ENCODE measurements around the gene OR5AR1. TPM values are rescaled to one million over a fixed set of nuclear protein-coding genes. Genes with fewer than 3 reads are reported as not detected.

Gene OR5AR1
- total RNA-seq, 1 experiment from 2014 or later, result not detected

DNA sequence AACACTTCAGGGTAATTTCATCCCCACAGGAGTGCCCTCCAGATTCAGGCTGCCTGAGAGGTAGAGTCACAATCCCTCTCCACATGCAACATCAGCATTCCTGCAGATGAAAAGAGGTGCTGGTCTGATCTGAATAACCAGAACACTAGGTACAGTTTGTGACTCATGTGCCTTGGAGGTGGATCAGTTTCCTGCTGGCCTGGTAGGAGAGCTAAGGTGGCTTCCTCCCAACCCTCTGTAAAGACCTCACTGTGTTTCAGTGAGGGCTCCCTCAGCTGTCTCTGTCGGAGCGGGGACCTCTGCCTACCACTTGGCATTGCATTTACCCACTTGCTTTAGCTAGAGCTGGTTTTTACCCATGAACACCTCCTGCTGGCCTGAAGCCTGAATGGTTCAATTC, 43.0 kb downstream of the OR5AR1 start:
- no peak overlapping the region for H3K27ac ChIP-seq (ENCODE audit: insufficient read length, low read depth, low read length)
- no peaks in the 10 kb centered on the region for H3K9me3 ChIP-seq (ENCODE audit: control insufficient read depth, low read depth, low read length)
- no peak overlapping the region for H4K8ac ChIP-seq (replicated peaks; ENCODE audit: insufficient read length, low read depth, low read length)
- H4K20me1 ChIP-seq (ENCODE audit: control insufficient read depth, insufficient read depth, insufficient read length), result no peaks in the 10 kb centered on the region
- H3K4me1 Mint-ChIP-seq, result peaks cover 12 to 22% of the 10 kb centered on the region in 2 experiments; a peak in 3 of 4 replicates
- H2AFZ ChIP-seq (ENCODE audit: low read length), result no peak overlapping the region
- H2BK12ac ChIP-seq (ENCODE audit: insufficient read length, low read depth, low read length), result no peak overlapping the region
- no peaks in the 10 kb centered on the region for H3K23me2 ChIP-seq (ENCODE audit: insufficient read length, low read depth, low read length, poor library complexity, severe bottlenecking)
- H3K9me3 Mint-ChIP-seq, result peaks cover 17 to 32% of the 10 kb centered on the region in 2 experiments; a peak in 4 of 5 replicates
- WGBS (ENCODE audit: extremely low coverage, insufficient read length, low lambda C conversion rate), result no CpG with 5 or more reads among the region's 2 CpGs
- no peak overlapping the region for H2BK20ac ChIP-seq (ENCODE audit: low read depth, low read length, poor library complexity, severe bottlenecking)
- no peak for DNase-seq
- no peaks in the 10 kb centered on the region for H3K27me3 ChIP-seq (ENCODE audit: insufficient read depth, low read length)
- TF ChIP-seq, protein P1, sequence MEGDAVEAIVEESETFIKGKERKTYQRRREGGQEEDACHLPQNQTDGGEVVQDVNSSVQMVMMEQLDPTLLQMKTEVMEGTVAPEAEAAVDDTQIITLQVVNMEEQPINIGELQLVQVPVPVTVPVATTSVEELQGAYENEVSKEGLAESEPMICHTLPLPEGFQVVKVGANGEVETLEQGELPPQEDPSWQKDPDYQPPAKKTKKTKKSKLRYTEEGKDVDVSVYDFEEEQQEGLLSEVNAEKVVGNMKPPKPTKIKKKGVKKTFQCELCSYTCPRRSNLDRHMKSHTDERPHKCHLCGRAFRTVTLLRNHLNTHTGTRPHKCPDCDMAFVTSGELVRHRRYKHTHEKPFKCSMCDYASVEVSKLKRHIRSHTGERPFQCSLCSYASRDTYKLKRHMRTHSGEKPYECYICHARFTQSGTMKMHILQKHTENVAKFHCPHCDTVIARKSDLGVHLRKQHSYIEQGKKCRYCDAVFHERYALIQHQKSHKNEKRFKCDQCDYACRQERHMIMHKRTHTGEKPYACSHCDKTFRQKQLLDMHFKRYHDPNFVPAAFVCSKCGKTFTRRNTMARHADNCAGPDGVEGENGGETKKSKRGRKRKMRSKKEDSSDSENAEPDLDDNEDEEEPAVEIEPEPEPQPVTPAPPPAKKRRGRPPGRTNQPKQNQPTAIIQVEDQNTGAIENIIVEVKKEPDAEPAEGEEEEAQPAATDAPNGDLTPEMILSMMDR (conservative IDR thresholded peaks at IDR 0.05), result no peak
- H3K56ac ChIP-seq (ENCODE audit: insufficient read length, low read depth, low read length), result no peak overlapping the region
- H3K27me3 Mint-ChIP-seq (ENCODE audit: low read depth), result no peaks in the 10 kb centered on the region
- no peak overlapping the region for H3K18ac ChIP-seq (ENCODE audit: insufficient read length, low read depth, low read length)
- no peak overlapping the region for H2BK5ac ChIP-seq (ENCODE audit: insufficient read length, low read length)
- no peak overlapping the region for H3T11ph ChIP-seq (ENCODE audit: low read length)
- no peak overlapping the region for H3K4me2 ChIP-seq (ENCODE audit: insufficient read depth, insufficient read length, low read length)
- no peak overlapping the region for H3K4ac ChIP-seq (ENCODE audit: low read depth, low read length)
- H3K14ac ChIP-seq (ENCODE audit: insufficient read depth, low read length), result no peak overlapping the region
- H3K79me1 ChIP-seq (ENCODE audit: insufficient read depth, low read depth, low read length, poor library complexity, severe bottlenecking), result no peaks in the 10 kb centered on the region
- peaks cover 6 to 26% (median 13%) of the 10 kb centered on the region in 3 experiments; a peak in 6 of 7 replicates for H3K36me3 Mint-ChIP-seq (ENCODE audit: insufficient read depth in 1 of 3, low read depth in 3 of 3)
- no peak overlapping the region for H2BK120ac ChIP-seq (ENCODE audit: low read depth, low read length, poor library complexity, severe bottlenecking)
- no peak overlapping the region for H4K91ac ChIP-seq (ENCODE audit: insufficient read length, low read depth, low read length)
- no peak overlapping the region for H3K4me3 Mint-ChIP-seq
- H3K9ac ChIP-seq (ENCODE audit: extremely low read depth, insufficient read length, low read length), result no peak overlapping the region
- 0 out of 7 replicates have a peak overlapping the region, but pooled peaks of 1 of the 3 experiments have one; percentile 27 for H3K27ac Mint-ChIP-seq
- no peak overlapping the region for H4K5ac ChIP-seq (ENCODE audit: insufficient read length, low read depth, low read length)
- no peak overlapping the region for H2AK5ac ChIP-seq (ENCODE audit: insufficient read length, low read length)
- no peaks in the 10 kb centered on the region for H3K79me2 ChIP-seq (ENCODE audit: insufficient read depth, low read length)
- H3K23ac ChIP-seq (ENCODE audit: insufficient read length, low read depth, low read length), result no peak overlapping the region
- H2BK15ac ChIP-seq (ENCODE audit: low read depth, low read length), result no peak overlapping the region
- H3K4me1 ChIP-seq (ENCODE audit: insufficient read depth, low read length), result no peaks in the 10 kb centered on the region
